Measurements from ENCODE around the gene PLXNA2. TPM values are rescaled to one million over a fixed set of nuclear protein-coding genes. Genes with fewer than 3 reads are reported as not detected.

The PLXNA2 gene
- total and polyA plus RNA-seq, 2 of the 4 experiments (the other 2 are of a cell fraction) = 0.72 to 1.1 TPM

GRCh38 chr1:208275083-208275482 is 30.9 kb upstream of the PLXNA2 start:
- ATAC-seq (ENCODE audit: low read depth) = no peak
- no TSS peak for BruUV-seq (replicated peaks)
- no peak for DNase-seq
- H4K8ac ChIP-seq (ENCODE audit: low read depth in 2 of 2, low read length in 2 of 2) = no peak overlapping the region
- no peak overlapping the region for H3K27ac ChIP-seq (ENCODE audit: insufficient read depth, low read length)
- no peaks in the 10 kb centered on the region for H3K9me1 ChIP-seq (ENCODE audit: insufficient read depth, low read length)
- H2BK120ac ChIP-seq (ENCODE audit: low read depth, low read length) = no peak overlapping the region
- H3K9ac ChIP-seq (ENCODE audit: low read depth, low read length) = no peak overlapping the region
- no peak overlapping the region for H3K56ac ChIP-seq (ENCODE audit: extremely low read depth, insufficient read depth, low read length)
- CTCF ChIA-PET = no interaction called here
- dilution Hi-C loops (cut with HindIII; ENCODE audit: low sequenced_read_pairs, unreplicated experiment) = no loop called here
- no peak overlapping the region for H2AK9ac ChIP-seq (replicated peaks; ENCODE audit: low read depth, low read length, poor library complexity)
- H3K4me2 ChIP-seq (ENCODE audit: low read depth, low read length) = no peak overlapping the region
- POLR2A ChIA-PET (ENCODE audit: unreplicated experiment) = no interaction called here
- no peaks in the 10 kb centered on the region for H3K36me3 ChIP-seq (ENCODE audit: control insufficient read depth, insufficient read depth, low read length)
- no peak overlapping the region for H3K23ac ChIP-seq (ENCODE audit: low read depth, low read length)
- H4K91ac ChIP-seq (ENCODE audit: insufficient read depth, low read depth, low read length) = no peak overlapping the region
- H2BK5ac ChIP-seq (ENCODE audit: low read depth, low read length, poor library complexity, severe bottlenecking) = no peak overlapping the region
- no peak overlapping the region for H2BK20ac ChIP-seq (ENCODE audit: low read depth, low read length)
- 13% methylated on average over 1 of the region's 2 CpGs; no CpG with 5 or more reads in 1 of the 2 experiments for WGBS, 2 experiments (ENCODE audit: extremely low coverage in 2 of 2, insufficient read length in 1 of 2)
- no peaks in the 10 kb centered on the region for H3K4me1 ChIP-seq (ENCODE audit: control insufficient read depth, insufficient read depth, low read length)
- TF ChIP-seq, protein P1, sequence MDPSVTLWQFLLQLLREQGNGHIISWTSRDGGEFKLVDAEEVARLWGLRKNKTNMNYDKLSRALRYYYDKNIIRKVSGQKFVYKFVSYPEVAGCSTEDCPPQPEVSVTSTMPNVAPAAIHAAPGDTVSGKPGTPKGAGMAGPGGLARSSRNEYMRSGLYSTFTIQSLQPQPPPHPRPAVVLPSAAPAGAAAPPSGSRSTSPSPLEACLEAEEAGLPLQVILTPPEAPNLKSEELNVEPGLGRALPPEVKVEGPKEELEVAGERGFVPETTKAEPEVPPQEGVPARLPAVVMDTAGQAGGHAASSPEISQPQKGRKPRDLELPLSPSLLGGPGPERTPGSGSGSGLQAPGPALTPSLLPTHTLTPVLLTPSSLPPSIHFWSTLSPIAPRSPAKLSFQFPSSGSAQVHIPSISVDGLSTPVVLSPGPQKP (IDR thresholded peaks at IDR 0.05; ENCODE audit: borderline replicate concordance, low read depth, low read length) = no peak
- TF ChIP-seq MAFK (IDR thresholded peaks at IDR 0.05; ENCODE audit: low read depth, low read length) = no peak
- TF ChIP-seq CTCF (conservative IDR thresholded peaks at IDR 0.05; ENCODE audit: low read depth, low read length) = no peak
- TF ChIP-seq MAZ (IDR thresholded peaks at IDR 0.05; ENCODE audit: borderline replicate concordance, low read depth, low read length) = no peak
- TF ChIP-seq CEBPB (IDR thresholded peaks at IDR 0.05; ENCODE audit: low read depth, low read length) = no peak
- in situ Hi-C loops (cut with MboI; ENCODE audit: low sequenced_read_pairs) = no loop called here
- H3K14ac ChIP-seq (replicated peaks; ENCODE audit: low read depth, low read length) = no peak overlapping the region
- intact Hi-C loops (cut with micrococcal nuclease) = no loop called here
- H3K27me3 ChIP-seq (ENCODE audit: control insufficient read depth, insufficient read depth, low read length) = peaks cover 14% of the 10 kb centered on the region
- H2BK15ac ChIP-seq (ENCODE audit: low read depth, low read length) = no peak overlapping the region
- no peak overlapping the region for H4K5ac ChIP-seq (ENCODE audit: low read depth, low read length)
- no peaks in the 10 kb centered on the region for H4K20me1 ChIP-seq (ENCODE audit: insufficient read depth, low read length)
- no peak overlapping the region for H2AFZ ChIP-seq (replicated peaks; ENCODE audit: low read length, poor library complexity)
- H3K18ac ChIP-seq (ENCODE audit: low read depth, low read length) = no peak overlapping the region
- no peak overlapping the region for H2AK5ac ChIP-seq (ENCODE audit: low read depth, low read length)
- no peak overlapping the region for H3K4ac ChIP-seq (ENCODE audit: low read depth, low read length)
- no peaks in the 10 kb centered on the region for H3K79me1 ChIP-seq (ENCODE audit: low read depth in 1 of 2, low read length in 2 of 2)
- no peaks in the 10 kb centered on the region for H3K9me3 ChIP-seq (ENCODE audit: control insufficient read depth, insufficient read depth, low read length)
- no peak overlapping the region for H3K4me3 ChIP-seq (ENCODE audit: insufficient read depth, low read depth, low read length)
